Measurements from ENCODE around the gene TLR3. TPM values are rescaled to one million over a fixed set of nuclear protein-coding genes. Genes with fewer than 3 reads are reported as not detected.

The TLR3 gene
- total and polyA plus RNA-seq, 8 donors: 0.99 to 19.1 (median 7.6) TPM

DNA sequence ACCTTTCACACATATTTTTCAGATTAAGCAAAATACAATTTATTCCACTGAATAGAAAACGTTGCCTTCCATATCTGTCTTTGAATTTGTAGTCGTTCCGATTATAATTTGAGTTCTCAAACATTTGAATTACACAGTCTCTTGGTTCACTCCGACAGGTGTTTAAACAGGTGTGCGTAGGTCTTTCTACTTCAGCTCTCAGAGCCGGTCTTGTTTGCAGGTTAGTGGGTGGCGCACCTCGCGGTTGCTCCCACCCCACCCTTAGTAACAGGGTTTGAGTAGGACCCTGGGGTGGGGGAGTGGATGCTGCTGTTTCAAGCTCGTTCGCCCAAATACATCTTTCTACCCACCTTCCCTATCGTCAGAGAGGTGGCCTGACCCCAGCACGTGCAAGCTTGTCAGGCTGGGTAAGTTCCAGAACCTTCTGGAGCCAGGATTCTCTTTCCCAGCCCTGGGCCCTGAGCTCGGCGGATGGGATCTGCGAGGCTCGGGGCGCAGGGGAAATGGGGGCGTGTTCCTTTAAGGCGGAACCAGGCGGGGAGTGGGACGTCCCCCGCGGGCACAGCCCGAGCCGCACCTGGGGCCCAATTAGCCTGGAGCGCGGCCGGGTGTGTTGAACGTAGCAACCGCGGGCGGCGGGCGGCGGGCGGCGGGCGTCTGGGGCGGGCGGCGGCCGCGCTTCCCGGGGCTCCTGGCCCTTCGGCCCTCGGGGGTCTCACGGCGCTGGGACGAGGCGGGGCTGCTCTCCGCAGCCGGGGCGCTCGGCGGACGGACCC lies 35.3 kb downstream of the TLR3 start, which contains the start of gene FAM149A:
Gene FAM149A (plus strand): TSS at position 591 of the 776 bp plus-strand sequence.
- WGBS, 2 donors: 5 to 8% methylated on average over 28 to 57 of the region's 57 CpGs
- peak within 1 kb of the TSS; percentile 58 to 84 (median 72) for H3K4me3 ChIP-seq
- intact Hi-C loops (cut with DNase I): no loop called here
- FAIRE-seq (no peak), ATAC-seq (peak; percentile 78 to 88 (median 83)), DNase-seq (peak; percentile 85 to 94 (median 88))
- H3K36me3 ChIP-seq: no peaks in the 10 kb centered on the region
- no peaks in the 10 kb centered on the region for H3K27me3 ChIP-seq
- H3K4me1 ChIP-seq: peaks cover 4 to 24% (median 12%) of the 10 kb centered on the region in 3 donors
- TF ChIP-seq, protein P1, sequence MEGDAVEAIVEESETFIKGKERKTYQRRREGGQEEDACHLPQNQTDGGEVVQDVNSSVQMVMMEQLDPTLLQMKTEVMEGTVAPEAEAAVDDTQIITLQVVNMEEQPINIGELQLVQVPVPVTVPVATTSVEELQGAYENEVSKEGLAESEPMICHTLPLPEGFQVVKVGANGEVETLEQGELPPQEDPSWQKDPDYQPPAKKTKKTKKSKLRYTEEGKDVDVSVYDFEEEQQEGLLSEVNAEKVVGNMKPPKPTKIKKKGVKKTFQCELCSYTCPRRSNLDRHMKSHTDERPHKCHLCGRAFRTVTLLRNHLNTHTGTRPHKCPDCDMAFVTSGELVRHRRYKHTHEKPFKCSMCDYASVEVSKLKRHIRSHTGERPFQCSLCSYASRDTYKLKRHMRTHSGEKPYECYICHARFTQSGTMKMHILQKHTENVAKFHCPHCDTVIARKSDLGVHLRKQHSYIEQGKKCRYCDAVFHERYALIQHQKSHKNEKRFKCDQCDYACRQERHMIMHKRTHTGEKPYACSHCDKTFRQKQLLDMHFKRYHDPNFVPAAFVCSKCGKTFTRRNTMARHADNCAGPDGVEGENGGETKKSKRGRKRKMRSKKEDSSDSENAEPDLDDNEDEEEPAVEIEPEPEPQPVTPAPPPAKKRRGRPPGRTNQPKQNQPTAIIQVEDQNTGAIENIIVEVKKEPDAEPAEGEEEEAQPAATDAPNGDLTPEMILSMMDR (IDR thresholded peaks at IDR 0.05): no peak
- H3K9me3 ChIP-seq: no peaks in the 10 kb centered on the region
- H3K27ac ChIP-seq: peak within 1 kb of the TSS; percentile 89 to 93 (median 93)

DNA sequence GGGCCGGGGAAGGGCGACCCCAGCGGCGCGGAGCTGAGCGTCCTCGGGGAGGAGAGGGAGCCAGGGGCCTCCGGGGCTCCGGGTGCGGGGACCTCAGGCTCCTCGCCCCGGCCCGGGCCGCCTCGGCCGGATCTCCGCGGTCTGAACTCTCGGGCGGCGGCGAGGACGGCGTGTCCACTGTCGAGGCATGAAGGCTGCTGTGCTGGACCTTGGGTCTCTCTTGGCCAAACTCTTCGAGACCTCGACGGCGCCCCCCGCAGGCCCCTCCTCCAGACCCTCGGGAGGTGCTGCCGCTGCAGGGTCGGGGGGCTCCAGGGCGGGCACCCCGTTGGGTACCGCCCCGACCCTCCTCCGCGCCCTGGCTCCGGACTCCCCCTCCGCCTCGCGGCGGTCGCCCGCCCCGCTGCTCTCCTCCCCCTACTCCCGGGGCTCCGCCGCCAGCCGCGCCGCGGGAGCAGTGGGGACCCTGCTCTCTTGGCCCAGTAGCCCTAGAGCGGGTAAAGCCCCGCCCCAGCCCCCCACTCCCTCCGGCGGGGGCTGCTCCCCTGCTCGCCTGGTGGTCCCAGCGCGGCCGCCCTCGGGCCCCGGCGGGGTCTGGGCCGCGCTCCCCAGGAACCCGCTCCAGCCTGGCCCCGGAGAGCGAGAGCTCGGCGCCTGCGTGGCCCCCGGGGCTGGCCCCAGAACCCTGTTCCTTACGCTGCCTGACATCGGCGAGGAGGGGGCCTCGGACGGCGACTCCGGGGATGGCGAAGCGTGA lies 36.1 kb downstream of the TLR3 start:
- H3K36me3 ChIP-seq: no peaks in the 10 kb centered on the region
- TF ChIP-seq, protein P1 (IDR thresholded peaks at IDR 0.05): no peak
- no peaks in the 10 kb centered on the region for H3K27me3 ChIP-seq
- H3K4me3 ChIP-seq: peak overlapping the region; percentile 58 to 84 (median 72)
- no peak for FAIRE-seq
- H3K4me1 ChIP-seq: peaks cover 4 to 28% (median 17%) of the 10 kb centered on the region in 3 donors
- 1 to 2% methylated on average over 35 to 83 of the region's 83 CpGs for WGBS, 2 donors
- intact Hi-C loops (cut with DNase I): no loop called here
- H3K27ac ChIP-seq: peak overlapping the region; percentile 89 to 93 (median 93)
- ATAC-seq: peak; percentile 53 to 61 (median 57)
- no peaks in the 10 kb centered on the region for H3K9me3 ChIP-seq
- peak; percentile 25 to 82 (median 55) for DNase-seq

DNA sequence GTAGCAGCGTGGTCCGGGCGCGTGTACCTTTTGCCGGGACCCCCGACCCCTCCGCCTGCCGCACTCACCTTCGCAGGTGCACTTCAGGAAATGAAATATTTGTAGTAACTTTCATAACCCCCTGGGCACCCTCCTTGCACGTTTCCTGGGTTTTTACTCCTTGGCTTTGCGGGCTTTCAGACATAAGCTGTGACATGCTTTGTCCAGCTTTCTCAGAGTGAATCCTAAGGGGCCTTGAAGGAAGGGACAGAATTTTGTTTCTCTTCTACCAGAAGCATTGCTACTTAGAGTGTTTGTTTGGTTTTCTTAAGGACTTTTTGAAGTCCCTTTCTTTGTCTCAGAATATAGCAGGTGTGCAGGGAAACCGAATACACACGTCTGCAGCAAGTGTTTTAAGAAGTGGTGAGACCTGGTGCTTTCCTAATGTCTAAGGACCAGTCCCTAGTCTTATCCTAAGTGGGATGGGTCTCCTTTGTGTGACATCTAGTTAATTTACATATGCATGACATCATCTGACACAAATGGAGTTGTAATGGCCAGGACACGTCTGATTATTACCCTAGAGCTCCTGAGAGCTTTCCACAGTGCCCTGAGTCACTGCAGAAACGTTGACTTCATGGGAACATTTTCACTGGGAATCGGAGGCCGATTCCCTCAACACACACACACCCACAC lies 36.8 kb downstream of the TLR3 start:
- Histone ChIP-seq H3K27me3 (no peaks in the 10 kb centered on the region), H3K9me3 (no peaks in the 10 kb centered on the region), H3K36me3 (no peaks in the 10 kb centered on the region), H3K4me1 (peaks cover 4 to 28% (median 17%) of the 10 kb centered on the region in 3 donors), H3K27ac (peak overlapping the region; percentile 89 to 93 (median 93)), H3K4me3 (peak overlapping the region; percentile 58 to 84 (median 72))
- DNase-seq (peak in 3 of 6 donors; percentile 25 to 54 (median 51)), FAIRE-seq (no peak), ATAC-seq (peak; percentile 67 to 82 (median 71))
- WGBS, 2 donors: 3 to 4% methylated on average over 17 of the region's 17 CpGs
- intact Hi-C loops (cut with DNase I): no loop called here
- TF ChIP-seq, protein P1 (IDR thresholded peaks at IDR 0.05): no peak

DNA sequence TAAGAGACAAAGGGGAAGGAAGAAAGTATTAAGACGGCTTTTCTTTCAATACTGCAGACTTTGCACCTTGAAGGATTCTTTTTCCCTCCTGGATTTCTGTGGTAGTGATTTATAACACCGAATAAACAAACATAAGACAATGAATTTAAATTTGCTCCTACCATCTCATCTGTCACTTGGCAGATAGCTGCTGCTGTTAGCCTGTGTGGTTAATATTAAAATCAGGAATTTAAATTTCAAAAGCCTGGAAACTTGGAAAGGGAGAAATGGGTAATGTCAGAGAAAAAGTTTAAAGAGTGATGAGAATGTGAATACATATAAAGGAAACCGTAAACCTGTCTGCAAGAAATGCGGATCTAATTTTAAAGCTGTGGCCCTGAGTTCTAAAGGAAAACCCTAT lies 39.0 kb downstream of the TLR3 start:
- intact Hi-C loops (cut with DNase I): no loop called here
- Histone ChIP-seq H3K27me3 (no peaks in the 10 kb centered on the region), H3K4me1 (peaks cover 4 to 28% (median 17%) of the 10 kb centered on the region in 3 donors), H3K27ac (no peak overlapping the region), H3K4me3 (no peak overlapping the region), H3K9me3 (no peaks in the 10 kb centered on the region), H3K36me3 (no peaks in the 10 kb centered on the region)
- TF ChIP-seq, protein P1 (IDR thresholded peaks at IDR 0.05): no peak
- ATAC-seq: no peak
- WGBS, 2 donors: 58 to 64% methylated on average over 4 of the region's 4 CpGs
- DNase-seq: no peak
- FAIRE-seq: no peak
